NCI-H1105 treated with DMSO at 0.1 percent for 48 hours (cell line): Measurements from ENCODE around the gene TMPRSS12.
"Not testable (repeated sequence)": the region's sequence is repeated elsewhere in the genome, so short reads cannot be mapped to it uniquely, and the experiment has no call there.

Experiments used
- DNase-seq: peaks from one replicate; lab custom pipeline; 2025; lab: John Stamatoyannopoulos, UW

Gene TMPRSS12

DNA sequence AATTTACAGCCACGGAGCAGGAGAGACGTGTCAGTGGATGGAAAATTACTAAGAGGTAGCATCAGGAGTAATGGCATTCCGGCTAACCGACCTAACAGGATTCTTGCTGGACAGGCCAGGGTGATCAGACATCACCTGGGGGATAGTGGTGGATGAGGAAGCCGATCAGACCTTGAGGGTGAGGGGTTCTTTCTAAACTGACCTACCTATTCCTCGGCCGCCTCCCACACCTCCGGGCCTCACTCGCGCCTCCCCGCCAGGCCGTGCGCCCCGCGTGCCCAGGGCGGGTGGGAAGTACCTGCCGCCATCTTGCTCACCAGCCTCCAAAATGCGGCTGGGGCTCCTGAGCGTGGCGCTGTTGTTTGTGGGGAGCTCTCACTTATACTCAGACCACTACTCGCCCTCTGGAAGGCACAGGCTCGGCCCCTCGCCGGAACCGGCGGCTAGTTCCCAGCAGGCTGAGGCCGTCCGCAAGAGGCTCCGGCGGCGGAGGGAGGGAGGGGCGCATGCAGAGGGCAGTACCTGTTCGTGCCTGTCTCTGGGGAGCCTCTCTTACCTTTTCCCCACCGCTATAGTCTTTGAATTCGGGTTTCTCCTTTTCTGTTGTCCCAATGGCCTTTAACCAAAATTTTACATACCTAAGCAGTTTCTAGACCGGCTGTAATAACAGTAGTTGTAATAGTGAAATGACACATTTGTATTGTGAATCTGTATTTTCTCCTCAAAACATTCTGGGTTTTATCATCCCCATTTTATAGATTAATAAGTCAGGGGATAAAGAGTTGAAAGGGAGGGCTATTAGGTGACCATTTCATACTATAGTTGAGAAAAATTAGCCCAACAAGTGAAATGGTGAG, at the start of gene TMPRSS12:
Gene TMPRSS12, plus strand, starts transcription at position 290 of the 857 bp plus-strand sequence. Its CDS starts 39 bp downstream, at position 329.
- no peak for DNase-seq

- DNase-seq: no peak
These were observed 42.8 kb upstream of the TMPRSS12 start for GRCh38 chr12:50799908-50800307.

DNA sequence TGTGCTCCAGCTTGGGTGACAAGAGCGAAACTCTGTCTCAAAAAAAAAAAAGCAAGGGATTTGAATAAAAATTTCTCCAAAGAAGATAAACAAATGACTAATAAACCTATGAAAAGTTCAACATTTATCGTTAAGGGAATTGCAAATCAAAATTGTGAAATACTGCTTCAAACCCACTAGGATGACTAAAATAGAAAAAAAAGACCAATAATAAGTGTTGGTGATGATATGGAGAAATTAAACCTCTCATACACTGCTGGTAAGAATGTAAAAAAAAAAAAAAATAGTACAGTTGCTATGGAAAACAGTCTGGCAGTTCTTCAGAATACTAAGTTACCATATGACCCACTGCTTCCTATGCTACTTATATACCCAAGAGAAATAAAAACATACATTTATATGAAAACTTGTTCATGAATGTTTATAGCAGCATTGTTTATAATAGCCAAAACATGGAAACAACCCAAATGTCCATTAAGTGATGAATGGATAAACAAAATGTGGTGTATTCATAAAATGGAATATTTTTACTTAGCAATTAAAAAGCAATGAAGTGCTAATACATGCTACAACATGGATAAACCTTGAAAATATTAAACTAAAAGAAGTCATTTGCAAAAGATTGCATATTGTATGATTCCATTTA, 39.4 kb upstream of the TMPRSS12 start:
- DNase-seq: no peak

- no peak for DNase-seq
These were observed 36.5 kb upstream of the TMPRSS12 start for GRCh38 chr12:50806176-50806575.

DNA sequence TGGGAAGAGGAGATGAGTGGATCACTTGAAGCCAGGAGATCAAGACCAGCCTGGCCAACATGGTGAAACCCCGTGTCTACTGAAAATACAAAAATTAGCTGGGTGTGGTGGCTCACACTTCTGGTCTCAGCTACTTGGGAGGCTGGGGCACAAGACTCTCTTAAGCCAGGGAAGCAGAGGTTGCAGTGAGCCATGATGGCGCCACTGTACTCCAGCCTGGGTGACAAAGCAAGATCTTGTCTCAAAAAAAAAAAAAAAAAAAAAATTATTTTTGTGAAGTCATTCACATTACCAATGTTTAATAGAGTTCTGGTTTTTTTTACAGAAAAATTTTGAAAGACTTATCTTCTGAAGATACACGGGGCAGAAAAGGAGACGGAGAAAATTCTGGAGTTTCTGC, 33.6 kb upstream of the TMPRSS12 start:
- not testable (repeated sequence) for DNase-seq

- not testable (repeated sequence) for DNase-seq
These were observed 27.8 kb upstream of the TMPRSS12 start for GRCh38 chr12:50814921-50815320.

DNA sequence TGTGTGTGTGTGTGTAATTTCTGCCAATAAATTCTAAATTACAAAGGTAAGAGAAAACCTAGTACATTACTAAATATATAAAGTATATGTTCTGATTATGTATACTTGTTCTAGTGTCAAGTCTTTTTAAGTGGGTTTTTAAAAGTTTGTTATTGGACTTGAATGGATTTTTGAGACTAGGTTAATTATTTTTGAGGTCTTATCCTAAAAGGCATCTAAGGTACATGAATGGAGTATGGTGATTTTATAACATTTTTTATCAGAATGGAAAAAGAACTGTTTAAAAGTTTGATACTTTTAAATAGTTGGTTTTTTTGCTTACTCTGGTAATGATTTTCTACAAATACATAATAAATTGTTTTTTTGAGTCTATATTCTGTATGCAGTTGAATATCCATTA, 22.5 kb upstream of the TMPRSS12 start:
- DNase-seq: no peak

GRCh38 chr12:50822082-50822481, 20.6 kb upstream of the TMPRSS12 start:
- no peak for DNase-seq

DNA sequence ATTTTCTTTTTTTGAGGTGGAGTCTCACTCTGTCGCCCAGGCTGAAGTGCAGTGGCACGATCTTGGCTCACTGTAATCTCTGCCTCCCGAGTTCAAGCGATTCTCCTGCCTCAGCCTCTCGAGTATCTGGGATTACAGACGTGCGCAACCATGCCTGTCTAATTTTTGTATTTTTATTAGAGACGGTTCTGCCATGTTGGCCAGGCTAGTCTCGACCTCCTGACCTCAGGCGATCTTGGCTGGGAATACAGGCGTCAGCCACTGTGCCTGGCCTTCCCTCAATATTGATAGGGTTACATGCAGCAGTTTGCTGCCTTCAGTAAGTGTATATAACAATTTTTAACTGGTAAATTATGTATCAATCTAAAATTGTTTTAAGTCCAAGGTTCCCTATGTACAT, 19.0 kb upstream of the TMPRSS12 start:
- DNase-seq: not testable (repeated sequence)

DNA sequence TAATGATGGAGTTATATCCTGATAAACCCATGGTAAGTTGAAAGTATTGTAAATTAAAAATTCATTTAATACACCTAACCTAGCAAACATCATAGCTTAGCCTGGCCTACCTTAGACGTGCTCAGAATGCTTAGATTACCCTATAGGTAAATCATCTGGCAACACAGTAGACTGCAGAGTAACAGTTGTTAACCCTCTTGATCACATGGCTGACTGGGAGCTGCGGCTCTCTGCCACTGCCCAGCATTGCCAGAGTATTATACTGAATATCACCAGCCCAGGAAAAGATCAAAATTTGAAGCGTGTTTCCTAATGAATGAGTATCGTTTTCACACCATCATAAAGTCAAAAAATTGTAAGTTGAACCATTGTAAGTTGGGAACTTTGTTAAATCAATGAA, 17.8 kb upstream of the TMPRSS12 start:
- no peak for DNase-seq

GRCh38 chr12:50825372-50825838, 17.3 kb upstream of the TMPRSS12 start:
- peak; percentile 39 for DNase-seq

GRCh38 chr12:50828121-50828520, 14.6 kb upstream of the TMPRSS12 start:
- no peak for DNase-seq

GRCh38 chr12:50828886-50829285, 13.8 kb upstream of the TMPRSS12 start:
- no peak for DNase-seq

DNA sequence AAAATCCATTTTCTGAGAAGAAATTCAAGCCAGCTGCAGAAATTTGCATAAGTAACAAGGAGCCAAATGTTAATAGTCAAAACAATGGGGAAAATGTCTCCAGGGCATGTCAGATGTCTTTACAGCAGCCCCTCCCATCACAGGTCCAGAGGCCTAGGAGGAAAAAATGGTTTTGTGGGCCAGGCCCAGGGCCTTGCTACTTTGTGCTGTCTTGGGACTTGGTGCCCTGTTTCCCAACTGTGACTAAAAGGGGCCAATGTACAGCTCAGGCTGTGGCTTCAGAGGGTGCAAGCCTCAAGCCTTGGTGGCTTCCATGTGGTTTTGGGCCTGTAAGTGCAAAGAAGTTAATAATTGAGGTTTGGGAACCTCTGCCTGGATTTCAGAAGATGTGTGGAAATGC, 8.9 kb upstream of the TMPRSS12 start:
- not testable (repeated sequence) for DNase-seq

- no peak for DNase-seq
These were observed 3.7 kb upstream of the TMPRSS12 start for GRCh38 chr12:50839042-50839441.

- DNase-seq: no peak
These were observed 1.8 kb upstream of the TMPRSS12 start for GRCh38 chr12:50840809-50841487.

DNA sequence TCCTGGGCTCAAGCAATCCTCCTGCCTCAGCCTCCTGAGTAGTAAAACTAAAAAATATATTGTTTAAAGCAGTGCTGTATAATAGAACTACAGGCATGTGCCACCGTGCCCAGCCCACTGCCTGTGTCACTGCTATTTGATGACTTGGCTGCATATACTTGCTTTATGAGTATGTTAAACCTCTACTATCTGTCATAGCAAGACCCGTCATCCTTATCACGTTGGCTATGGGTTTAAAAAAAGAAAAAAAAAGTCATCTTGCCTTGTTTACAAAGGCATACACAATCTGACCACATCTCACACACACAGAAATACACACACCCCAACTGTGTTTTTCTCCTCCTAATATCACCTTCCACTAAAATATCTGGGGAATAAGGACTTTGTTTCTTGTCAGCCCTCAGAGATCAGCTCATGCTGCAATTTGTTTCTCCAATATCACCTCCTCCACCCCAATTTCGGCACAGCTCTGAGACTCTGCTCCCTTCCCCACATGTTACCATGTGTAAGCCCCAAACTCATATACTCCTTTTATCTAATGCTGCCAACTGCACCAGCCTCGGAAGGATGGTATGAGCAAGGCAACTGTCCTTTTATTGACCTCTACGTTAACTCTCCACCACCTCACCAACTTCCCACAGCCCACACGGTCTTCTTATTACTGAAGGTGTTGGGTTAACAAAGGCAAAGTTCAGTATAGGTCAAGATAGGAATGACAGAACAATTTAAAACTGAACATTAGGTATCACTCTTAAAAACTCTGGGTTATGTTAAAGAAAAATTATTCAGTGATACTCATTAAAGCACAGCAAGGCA, 802 bp upstream of the TMPRSS12 start:
- no peak for DNase-seq

DNA sequence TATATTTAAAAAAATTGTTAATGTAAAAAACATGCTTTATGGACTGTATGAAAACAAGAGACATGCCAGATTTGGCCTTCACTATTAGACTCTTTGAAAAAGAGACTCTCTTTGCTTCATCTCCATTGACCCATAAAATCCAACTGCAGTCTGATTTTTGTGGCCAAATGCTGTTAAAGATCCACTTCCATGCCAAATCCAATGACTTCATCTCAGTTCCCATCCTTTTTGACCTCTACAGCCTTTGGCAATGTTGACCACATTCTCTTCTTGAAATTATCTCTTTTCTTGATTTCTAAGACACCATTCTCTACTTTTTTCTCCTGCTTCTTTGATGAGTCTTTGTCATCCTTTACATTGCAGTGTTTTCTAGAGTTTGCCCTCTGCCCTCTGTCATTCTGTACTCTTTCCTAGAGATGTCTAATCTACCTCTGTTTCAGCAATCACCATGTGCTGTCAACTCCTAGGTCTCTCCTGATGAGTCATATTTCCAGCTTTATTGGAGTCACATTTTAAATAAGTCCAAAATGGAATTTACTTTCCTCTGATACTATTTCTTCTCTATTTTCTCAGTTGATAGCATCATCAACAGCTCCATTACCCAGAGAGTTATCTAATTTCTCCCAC, 2.4 kb downstream of the TMPRSS12 start:
- DNase-seq: no peak

DNA sequence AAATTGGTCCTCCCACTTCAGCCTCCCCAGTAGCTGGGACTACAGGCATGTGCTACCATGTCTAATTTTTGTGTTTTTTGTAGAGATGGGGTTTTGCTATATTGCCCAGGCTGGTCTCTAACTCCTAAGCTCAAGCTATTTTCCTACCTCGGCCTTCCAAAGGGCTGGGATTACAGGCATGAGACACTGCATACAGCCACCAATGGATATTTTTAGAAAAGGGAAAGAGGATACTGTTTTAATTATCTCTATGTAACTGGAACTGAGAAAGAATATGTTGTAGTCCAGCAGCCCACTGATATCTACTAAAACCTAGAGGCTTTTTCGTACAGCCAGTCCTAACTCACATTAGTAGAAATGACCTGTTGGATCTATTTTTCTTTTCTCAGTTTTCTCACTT, 6.2 kb downstream of the TMPRSS12 start:
- DNase-seq: no peak

- DNase-seq: not testable (repeated sequence)
These were observed 12.5 kb downstream of the TMPRSS12 start for GRCh38 chr12:50855218-50855617.

- DNase-seq: not testable (repeated sequence)
These were observed 13.0 kb downstream of the TMPRSS12 start for GRCh38 chr12:50855679-50856078.
